ENCODE results near the gene GPR32.
"Not testable (repeated sequence)": the region's sequence is repeated elsewhere in the genome, so short reads cannot be mapped to it uniquely, and the experiment has no call there.

- not testable (repeated sequence) for TF ChIP-seq EZH2phosphoT487 (IDR thresholded peaks at IDR 0.05; ENCODE audit: insufficient read depth, low read depth); EZH2 (IDR thresholded peaks at IDR 0.05; ENCODE audit: insufficient read depth, poor library complexity, severe bottlenecking)
These were observed 12.6 kb upstream of the GPR32 start for GRCh38 chr19:50757624-50758023.
